GM12892 (cell line): ENCODE data around the gene KIF7.

Experiments
- POLR2A ChIP-seq: IDR thresholded peaks from 2 replicates; pipeline ENCODE4 v1.6.1; 2011; ENCODE audit warnings: low read depth, low read length, control low read depth
- POLR2AphosphoS5 ChIP-seq: IDR thresholded peaks from 2 replicates; pipeline ENCODE4 v1.6.1; 2011; ENCODE audit warnings: low read depth, low read length, control low read depth

- TF ChIP-seq POLR2AphosphoS5 = no peak
- no peak for TF ChIP-seq POLR2A
These were observed 27.9 kb downstream of the KIF7 start for GRCh38 chr15:89627256-89627970.
